HepG2 (cell line): Measurements from ENCODE around the gene GPLD1. TPM values are rescaled to one million over a fixed set of nuclear protein-coding genes. Genes with fewer than 3 reads are reported as not detected.
A peak's percentile ranks its signal among the peaks of the same experiment; 100 is the strongest.

ENCODE experiments used
- ATAC-seq: fragments of 200-7000 bp; cut with Tn5 transposase; 3 replicates; pipeline ENCODE4 v1.9.1; 2020; ENCODE audit warnings: mild to moderate bottlenecking, moderate library complexity
- BruUV-seq: library from RNA; stranded (reverse); fragments of 400-500 nt; replicated peaks from 2 replicates; lab custom pipeline; 2021; lab: Mats Ljungman, UMichigan
- CTCF ChIA-PET: fragments of 300-600 bp; formaldehyde crosslinking; extraction: SDS; loops from one replicate; lab custom pipeline; 2021; ENCODE audit warnings: low total read pairs, inconsistent platforms, low intra/inter-chr PET ratio; lab: Yijun Ruan, JAX
- POLR2A ChIA-PET: fragments of 350-600 bp; sonication (Branson Sonifier 250); formaldehyde crosslinking; loops from one replicate; lab custom pipeline; 2020; ENCODE audit warnings: antibody characterized with exemption, inconsistent platforms; lab: Yijun Ruan, JAX
- DNase-seq: peaks from one replicate; pipeline ENCODE4 v3.0.0-alpha.2; 2015; ENCODE audit warnings: low spot score
- FAIRE-seq: peaks from 3 replicates; lab custom pipeline; 2011; peaks lifted over from hg19 to GRCh38; lab: Jason Lieb, UNC
- H2AFZ ChIP-seq: one replicate; pipeline ENCODE4 v1.6.1; 2011; ENCODE audit warnings: low read length, inconsistent platforms
- H3K27ac ChIP-seq: fragments of 300-600 bp; 3 replicates; pipeline ENCODE4 v1.8.0; 2011; ENCODE audit warnings: mixed run types, mild to moderate bottlenecking, mixed read lengths, low read length, inconsistent platforms; ENCODE audit not compliant: insufficient read depth; ENCODE audit errors: extremely low read length
- H3K27me3 ChIP-seq, 2 experiments: fragments of 200-600 bp in 1 of 2; 2 replicates in 1 of 2; 3 replicates in 1 of 2; pipeline versions ENCODE4 v1.6.0 to v1.8.0; 2011; ENCODE audit warnings: low read length in 2 of 2, mild to moderate bottlenecking in 2 of 2, moderate library complexity in 2 of 2, inconsistent platforms in 1 of 2; ENCODE audit not compliant: insufficient read depth in 2 of 2, control insufficient read depth in 1 of 2
- H3K36me3 ChIP-seq, 2 experiments: fragments of 200-600 bp in 1 of 2; replicated peaks in 1 of 2; 2 replicates in 1 of 2; 3 replicates in 1 of 2; pipeline versions ENCODE4 v1.5.1 to v1.8.0; 2011; ENCODE audit warnings: low read length in 2 of 2, inconsistent platforms in 1 of 2; ENCODE audit not compliant: insufficient read depth in 2 of 2, control insufficient read depth in 1 of 2
- H3K4me1 ChIP-seq: 2 replicates; pipeline ENCODE4 v1.5.1; 2012; ENCODE audit warnings: low read length, inconsistent platforms; ENCODE audit not compliant: insufficient read depth
- H3K4me2 ChIP-seq: 2 replicates; pipeline ENCODE4 v1.6.0; 2011; ENCODE audit warnings: low read depth, low read length, inconsistent platforms
- H3K4me3 ChIP-seq, 3 experiments: fragments of 200-600 bp in 1 of 3; sonication (generic), shearing (Covaris generic) in 1 of 3; replicated peaks in 1 of 3; 2 replicates each; pipeline ENCODE4 v1.5.1; 2011 to 2016; ENCODE audit warnings: low read length in 3 of 3, inconsistent platforms in 2 of 3, low read depth in 2 of 3, mild to moderate bottlenecking in 2 of 3, control low read depth in 1 of 3, mixed read lengths in 1 of 3; ENCODE audit not compliant: insufficient read depth in 1 of 3
- H3K79me2 ChIP-seq: one replicate; pipeline ENCODE4 v1.6.1; 2011; ENCODE audit warnings: low read length, inconsistent platforms; ENCODE audit not compliant: insufficient read depth
- H3K9ac ChIP-seq: 2 replicates; pipeline ENCODE4 v1.6.0; 2011; ENCODE audit warnings: mild to moderate bottlenecking, low read depth, low read length, inconsistent platforms; ENCODE audit not compliant: insufficient read depth
- H3K9me3 ChIP-seq: 2 replicates; pipeline ENCODE4 v1.5.1; 2012; ENCODE audit warnings: mild to moderate bottlenecking, low read length
- H4K20me1 ChIP-seq: 2 replicates; pipeline ENCODE4 v1.6.0; 2011; ENCODE audit warnings: inconsistent platforms, mild to moderate bottlenecking, low read length, moderate library complexity; ENCODE audit not compliant: insufficient read depth
- ARNT2 ChIP-seq: sonication (generic); formaldehyde crosslinking; IDR thresholded peaks from 2 replicates; pipeline ENCODE4 v1.8.0; 2022; ENCODE audit warnings: mild to moderate bottlenecking, low read depth, missing genetic modification reagents, moderate library complexity
- CTCF ChIP-seq: sonication (generic); formaldehyde crosslinking; IDR thresholded peaks from 2 replicates; pipeline ENCODE4 v1.5.0; 2020; ENCODE audit warnings: mild to moderate bottlenecking, missing genetic modification reagents, moderate library complexity
- ELF3 ChIP-seq: IDR thresholded peaks from 2 replicates; pipeline ENCODE4 v1.6.1; 2016; ENCODE audit warnings: missing genetic modification reagents, missing compliant biosample characterization
- RAD21 ChIP-seq: fragments of 450-650 bp; formaldehyde crosslinking; IDR thresholded peaks from 2 replicates; pipeline ENCODE4 v1.5.0; 2020; ENCODE audit warnings: mild to moderate bottlenecking
- SMC3 ChIP-seq: IDR thresholded peaks from 2 replicates; pipeline ENCODE4 v1.6.1; 2011; ENCODE audit warnings: low read length, improper control_type of control experiment
- STAG1 ChIP-seq: sonication (generic); formaldehyde crosslinking; IDR thresholded peaks from 2 replicates; pipeline ENCODE4 v1.4.0; 2020; ENCODE audit warnings: missing genetic modification reagents
- U2AF1 ChIP-seq: fragments of 200-400 bp; formaldehyde crosslinking; optimal IDR thresholded peaks from 2 replicates; pipeline ENCODE3; 2017; ENCODE audit warnings: mild to moderate bottlenecking, low read depth, low read length
- XRCC5 ChIP-seq: fragments of 200-400 bp; formaldehyde crosslinking; optimal IDR thresholded peaks from 2 replicates; pipeline ENCODE3; 2017; ENCODE audit warnings: mild to moderate bottlenecking, low read length
- ZFX ChIP-seq: sonication (generic); formaldehyde crosslinking; IDR thresholded peaks from 2 replicates; pipeline ENCODE4 v1.4.0; 2020; ENCODE audit warnings: mild to moderate bottlenecking, low read depth, missing genetic modification reagents, moderate library complexity
- ZFY ChIP-seq: sonication (generic); formaldehyde crosslinking; IDR thresholded peaks from 2 replicates; pipeline ENCODE4 v1.4.0; 2020; ENCODE audit warnings: missing genetic modification reagents
- ZSCAN30 ChIP-seq: sonication (generic); formaldehyde crosslinking; IDR thresholded peaks from 2 replicates; pipeline ENCODE4 v1.5.0; 2020; ENCODE audit warnings: mild to moderate bottlenecking, missing genetic modification reagents
- WGBS: methylation state at CpG from one replicate; pipeline ENCODE4 v1.1.6; 2017; ENCODE audit warnings: low lambda C conversion rate; 5-methylcytosine and 5-hydroxymethylcytosine counted together
- in situ Hi-C: cut with HindIII; loops from 2 replicates; pipeline ENCODE4 v1.10.0; 2017; ENCODE audit warnings: low pct_unique_long_range_greater_than_20kb; ENCODE audit not compliant: extremely low pct_ligation_motif_present
- intact Hi-C: fragments of 100-400 bp; cut with micrococcal nuclease; formaldehyde crosslinking; loops from one replicate; pipeline ENCODE4 v1.10.0; 2022; ENCODE audit not compliant: unreplicated experiment
- polyA plus RNA-seq, 8 experiments: library from polyadenylated mRNA; depleted of rRNA in 3 of 8; stranded (reverse) in 7 of 8; unstranded in 1 of 8; fragments of >200 nt; fragmentation: Illumina TruSeq in 4 of 8; extraction: Trizol in 4 of 8; gene quantifications; 2 replicates each; pipeline versions ENCODE4 v1.2.1 to v1.2.3, GENCODE V29; 2011 to 2016; ENCODE audit warnings: low read depth in 4 of 8, missing spikeins in 1 of 8, mixed read lengths in 1 of 8; ENCODE audit not compliant: insufficient read depth in 1 of 8
- total RNA-seq, 5 experiments: library from RNA; depleted of rRNA; stranded (reverse); fragments of >200 nt; fragmentation: Illumina TruSeq; extraction: Trizol; gene quantifications; 2 replicates each; pipeline ENCODE4 v1.2.3, GENCODE V29; 2016; ENCODE audit warnings: low read depth in 1 of 5
- TF ChIP-seq, protein P1 (sequence below): sonication (generic); formaldehyde crosslinking; IDR thresholded peaks from 2 replicates; pipeline ENCODE4 v1.4.0; 2020; ENCODE audit warnings: missing genetic modification reagents

Gene GPLD1
- total and polyA plus RNA-seq, 2 of the 13 experiments (the other 11 are each of a cell fraction or from before 2014, with no cell fraction given) = 6.2 to 7.6 TPM

DNA sequence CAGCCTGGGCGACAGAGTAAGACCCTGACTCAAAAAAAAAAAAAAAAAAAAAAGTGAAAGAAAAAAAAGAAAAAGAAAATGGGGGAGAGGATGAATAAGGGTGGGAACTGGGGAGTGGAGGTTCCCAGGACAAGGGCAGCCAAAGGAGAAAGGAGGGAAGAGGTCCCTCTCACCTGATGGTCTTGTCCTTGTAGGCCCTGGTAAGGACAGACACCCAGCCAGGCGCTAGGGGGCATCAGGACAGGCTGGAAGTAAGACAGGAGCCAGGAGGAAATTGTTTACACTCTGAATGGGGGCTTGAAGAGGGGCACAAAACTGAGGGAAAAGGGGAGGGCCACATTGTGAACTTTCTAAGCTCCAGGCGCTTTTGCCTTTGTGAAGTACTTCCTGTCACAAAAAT lies 3.1 kb upstream of the GPLD1 start:
- in situ Hi-C loops (no loop called here), intact Hi-C loops (loop anchor here (10.0 kb wide), 2 partner anchors 202 to 208 kb away; no protein-coding TSS in a partner anchor)
- H3K4me1 ChIP-seq = peaks cover 47% of the 10 kb centered on the region
- no peak overlapping the region for H2AFZ ChIP-seq
- peaks cover 3% of the 10 kb centered on the region for H3K79me2 ChIP-seq
- DNase-seq = peak; percentile 58
- no peak for ATAC-seq
- H4K20me1 ChIP-seq = no peaks in the 10 kb centered on the region
- no peak overlapping the region for H3K4me2 ChIP-seq
- no peaks in the 10 kb centered on the region for H3K9me3 ChIP-seq
- 63% methylated on average over 3 of the region's 3 CpGs for WGBS
- no peak overlapping the region for H3K27ac ChIP-seq
- no peak overlapping the region for H3K4me3 ChIP-seq
- peaks cover 1 to 5% of the 10 kb centered on the region in 2 experiments; a peak in 2 of 5 replicates for H3K36me3 ChIP-seq
- CTCF ChIA-PET = interaction anchor here (1.0 to 2.9 kb wide), 2 partner anchors 29 to 578 kb away, joined by 3 to 21 read pairs; no protein-coding TSS in a partner anchor
- FAIRE-seq = no peak
- H3K27me3 ChIP-seq = no peaks in the 10 kb centered on the region
- no peak overlapping the region for H3K9ac ChIP-seq
- no TSS peak for BruUV-seq
- TF ChIP-seq CTCF (CRISPR knock-in tag) = peak; percentile 78
- TF ChIP-seq U2AF1 = no peak
- TF ChIP-seq ZFX (CRISPR knock-in tag) = 0 out of 2 replicates have a peak, but pooled peaks have one; percentile 28
- TF ChIP-seq SMC3 = peak; percentile 64
- TF ChIP-seq, protein P1, sequence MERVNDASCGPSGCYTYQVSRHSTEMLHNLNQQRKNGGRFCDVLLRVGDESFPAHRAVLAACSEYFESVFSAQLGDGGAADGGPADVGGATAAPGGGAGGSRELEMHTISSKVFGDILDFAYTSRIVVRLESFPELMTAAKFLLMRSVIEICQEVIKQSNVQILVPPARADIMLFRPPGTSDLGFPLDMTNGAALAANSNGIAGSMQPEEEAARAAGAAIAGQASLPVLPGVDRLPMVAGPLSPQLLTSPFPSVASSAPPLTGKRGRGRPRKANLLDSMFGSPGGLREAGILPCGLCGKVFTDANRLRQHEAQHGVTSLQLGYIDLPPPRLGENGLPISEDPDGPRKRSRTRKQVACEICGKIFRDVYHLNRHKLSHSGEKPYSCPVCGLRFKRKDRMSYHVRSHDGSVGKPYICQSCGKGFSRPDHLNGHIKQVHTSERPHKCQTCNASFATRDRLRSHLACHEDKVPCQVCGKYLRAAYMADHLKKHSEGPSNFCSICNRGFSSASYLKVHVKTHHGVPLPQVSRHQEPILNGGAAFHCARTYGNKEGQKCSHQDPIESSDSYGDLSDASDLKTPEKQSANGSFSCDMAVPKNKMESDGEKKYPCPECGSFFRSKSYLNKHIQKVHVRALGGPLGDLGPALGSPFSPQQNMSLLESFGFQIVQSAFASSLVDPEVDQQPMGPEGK = peak; percentile 58
- TF ChIP-seq XRCC5 = peak; percentile 82
- peak; percentile 58 for TF ChIP-seq STAG1
- TF ChIP-seq ZFY (CRISPR knock-in tag) = peak; percentile 33; the same call in 1 of the 2 replicates
- no peak for TF ChIP-seq ARNT2 (CRISPR knock-in tag)
- 0 out of 2 replicates have a peak, but pooled peaks have one; percentile 13 for TF ChIP-seq ELF3 (CRISPR knock-in tag)
- no peak for TF ChIP-seq ZSCAN30 (CRISPR knock-in tag)
- TF ChIP-seq RAD21 (CRISPR knock-in tag) = peak; percentile 28; the same call in 1 of the 2 replicates
- TF ChIP-seq, all 625 proteins: peak for 9
- POLR2A ChIA-PET = no interaction called here
